Prostate gland (tissue), 2 donors: ENCODE data around the gene ACOX3.

ENCODE experiments used
- POLR2A ChIP-seq: fragments of 450-650 bp; IDR thresholded peaks from one replicate; pipeline ENCODE4 v1.6.1; 2016; ENCODE audit warnings: antibody characterized with exemption, mild to moderate bottlenecking
- TF ChIP-seq, protein P1 (sequence below), 4 experiments: fragments of 200-600 bp in 2 of 4; fragments of 450-650 bp in 2 of 4; sonication (generic) in 2 of 4; IDR thresholded peaks; 1 replicate in 3 of 4; 2 replicates in 1 of 4; pipeline ENCODE4 v1.5.1; 2016 to 2019; ENCODE audit warnings: antibody characterized with exemption in 4 of 4, mild to moderate bottlenecking in 2 of 4, moderate library complexity in 2 of 4

DNA sequence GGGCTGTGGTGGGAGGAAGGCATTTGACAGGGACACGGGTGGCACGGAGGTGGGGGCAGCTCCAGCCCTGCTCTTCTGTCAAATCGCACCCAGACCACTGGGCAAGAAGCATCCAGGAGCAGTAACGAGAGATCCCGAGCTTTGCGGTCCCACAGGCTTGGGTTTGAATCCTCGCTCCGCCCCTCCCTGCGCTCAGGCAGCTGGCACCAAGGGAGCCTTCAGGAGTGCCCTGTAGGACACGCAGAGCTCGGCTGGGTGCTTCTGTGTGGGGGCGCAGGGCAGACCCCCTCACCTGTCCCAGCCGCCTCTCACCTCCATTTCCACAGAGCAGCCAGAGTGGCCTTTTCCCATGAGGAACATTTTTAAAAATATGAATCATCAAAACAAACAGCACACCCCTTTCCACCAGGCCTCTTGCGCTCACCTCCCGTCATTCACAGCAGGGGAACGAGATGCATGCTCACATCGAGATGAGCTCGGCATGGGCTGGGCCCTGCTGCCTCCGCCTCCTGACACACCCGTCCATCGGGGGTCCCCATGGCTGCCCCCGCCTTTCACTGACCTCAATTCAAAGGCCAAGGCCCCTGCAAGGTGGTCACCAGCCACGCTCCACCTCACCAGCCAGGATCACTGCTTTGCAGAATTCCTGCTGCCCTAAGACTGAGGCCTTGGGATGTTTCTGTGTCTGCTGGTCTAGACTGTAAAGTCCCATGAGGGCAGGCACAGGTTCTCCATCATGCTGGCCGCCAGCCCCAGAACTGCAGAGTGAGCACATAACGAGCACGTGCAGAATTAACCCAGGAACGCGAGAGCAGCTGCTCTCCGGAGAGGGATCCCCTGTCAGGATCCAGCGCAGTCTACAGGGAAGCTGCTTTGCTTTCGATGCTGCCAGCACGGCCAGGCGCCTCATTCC is 52.7 kb downstream of the ACOX3 start:
- no peak for TF ChIP-seq POLR2A
- TF ChIP-seq, protein P1, sequence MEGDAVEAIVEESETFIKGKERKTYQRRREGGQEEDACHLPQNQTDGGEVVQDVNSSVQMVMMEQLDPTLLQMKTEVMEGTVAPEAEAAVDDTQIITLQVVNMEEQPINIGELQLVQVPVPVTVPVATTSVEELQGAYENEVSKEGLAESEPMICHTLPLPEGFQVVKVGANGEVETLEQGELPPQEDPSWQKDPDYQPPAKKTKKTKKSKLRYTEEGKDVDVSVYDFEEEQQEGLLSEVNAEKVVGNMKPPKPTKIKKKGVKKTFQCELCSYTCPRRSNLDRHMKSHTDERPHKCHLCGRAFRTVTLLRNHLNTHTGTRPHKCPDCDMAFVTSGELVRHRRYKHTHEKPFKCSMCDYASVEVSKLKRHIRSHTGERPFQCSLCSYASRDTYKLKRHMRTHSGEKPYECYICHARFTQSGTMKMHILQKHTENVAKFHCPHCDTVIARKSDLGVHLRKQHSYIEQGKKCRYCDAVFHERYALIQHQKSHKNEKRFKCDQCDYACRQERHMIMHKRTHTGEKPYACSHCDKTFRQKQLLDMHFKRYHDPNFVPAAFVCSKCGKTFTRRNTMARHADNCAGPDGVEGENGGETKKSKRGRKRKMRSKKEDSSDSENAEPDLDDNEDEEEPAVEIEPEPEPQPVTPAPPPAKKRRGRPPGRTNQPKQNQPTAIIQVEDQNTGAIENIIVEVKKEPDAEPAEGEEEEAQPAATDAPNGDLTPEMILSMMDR (IDR thresholded peaks at IDR 0.05): no peak
